ENCODE results near the gene TMEM145. TPM values are rescaled to one million over a fixed set of nuclear protein-coding genes. Genes with fewer than 3 reads are reported as not detected.
A peak's percentile ranks its signal among the peaks of the same experiment; 100 is the strongest.

The TMEM145 gene
- total RNA-seq, 4 donors from 2014 or later: not detected

DNA sequence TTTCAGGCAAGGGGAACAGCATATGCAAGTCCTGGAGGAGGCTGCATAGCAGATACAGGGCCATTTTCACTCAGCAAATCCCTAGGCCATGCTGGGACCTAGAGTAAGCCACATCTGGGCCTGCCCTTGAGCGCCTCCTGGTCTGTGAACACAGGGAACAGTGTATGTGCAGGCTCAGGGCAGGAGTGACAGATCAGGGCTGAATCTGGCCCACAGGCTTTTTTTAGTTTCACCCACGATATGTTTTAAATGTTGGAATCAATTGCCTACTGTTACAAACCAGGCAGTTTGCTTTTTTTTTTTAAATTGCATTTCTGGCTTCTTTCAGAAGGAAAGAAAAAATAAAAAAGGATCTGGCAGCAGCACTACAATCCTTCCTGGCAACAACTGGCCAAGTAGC, 1.5 kb upstream of the TMEM145 start:
- 61% methylated on average over 2 of the region's 2 CpGs for whole genome bisulfite sequencing
- DNase-seq (ENCODE audit: extremely low spot score): no peak
- Histone ChIP-seq H3K27me3 (peaks cover 0 to 45% (median 9%) of the 10 kb centered on the region in 4 donors), H3K27ac (replicated peaks in 1 of 4) (no peak overlapping the region), H3K4me3 (no peak overlapping the region), H3K4me1 (peaks cover 12 to 18% (median 16%) of the 10 kb centered on the region in 4 donors), H3K9me3 (no peaks in the 10 kb centered on the region), H3K36me3 (no peaks in the 10 kb centered on the region)
- intact Hi-C loops (cut with DNase I): no loop called here
- TF ChIP-seq POLR2AphosphoS5 (IDR thresholded peaks at IDR 0.05) (no peak), CTCF (IDR thresholded peaks at IDR 0.05) (no peak), EP300 (IDR thresholded peaks at IDR 0.05) (no peak), POLR2A (IDR thresholded peaks at IDR 0.05; ENCODE audit: low read depth) (no peak)

- Histone ChIP-seq H3K4me3 (no peak overlapping the region), H3K27me3 (peaks cover 0 to 45% (median 9%) of the 10 kb centered on the region in 4 donors), H3K9me3 (no peaks in the 10 kb centered on the region), H3K36me3 (no peaks in the 10 kb centered on the region), H3K4me1 (peaks cover 12 to 20% (median 17%) of the 10 kb centered on the region in 4 donors), H3K27ac (replicated peaks in 1 of 4) (no peak overlapping the region)
- intact Hi-C loops (cut with DNase I): no loop called here
- TF ChIP-seq POLR2AphosphoS5 (IDR thresholded peaks at IDR 0.05) (no peak), POLR2A (IDR thresholded peaks at IDR 0.05; ENCODE audit: low read depth) (no peak), EP300 (IDR thresholded peaks at IDR 0.05) (no peak), CTCF (IDR thresholded peaks at IDR 0.05) (no peak)
- no peak for DNase-seq (ENCODE audit: extremely low spot score)
- 96% methylated on average over 3 of the region's 5 CpGs for WGBS
These were observed 739 bp upstream of the TMEM145 start for GRCh38 chr19:42312370-42312769.

DNA sequence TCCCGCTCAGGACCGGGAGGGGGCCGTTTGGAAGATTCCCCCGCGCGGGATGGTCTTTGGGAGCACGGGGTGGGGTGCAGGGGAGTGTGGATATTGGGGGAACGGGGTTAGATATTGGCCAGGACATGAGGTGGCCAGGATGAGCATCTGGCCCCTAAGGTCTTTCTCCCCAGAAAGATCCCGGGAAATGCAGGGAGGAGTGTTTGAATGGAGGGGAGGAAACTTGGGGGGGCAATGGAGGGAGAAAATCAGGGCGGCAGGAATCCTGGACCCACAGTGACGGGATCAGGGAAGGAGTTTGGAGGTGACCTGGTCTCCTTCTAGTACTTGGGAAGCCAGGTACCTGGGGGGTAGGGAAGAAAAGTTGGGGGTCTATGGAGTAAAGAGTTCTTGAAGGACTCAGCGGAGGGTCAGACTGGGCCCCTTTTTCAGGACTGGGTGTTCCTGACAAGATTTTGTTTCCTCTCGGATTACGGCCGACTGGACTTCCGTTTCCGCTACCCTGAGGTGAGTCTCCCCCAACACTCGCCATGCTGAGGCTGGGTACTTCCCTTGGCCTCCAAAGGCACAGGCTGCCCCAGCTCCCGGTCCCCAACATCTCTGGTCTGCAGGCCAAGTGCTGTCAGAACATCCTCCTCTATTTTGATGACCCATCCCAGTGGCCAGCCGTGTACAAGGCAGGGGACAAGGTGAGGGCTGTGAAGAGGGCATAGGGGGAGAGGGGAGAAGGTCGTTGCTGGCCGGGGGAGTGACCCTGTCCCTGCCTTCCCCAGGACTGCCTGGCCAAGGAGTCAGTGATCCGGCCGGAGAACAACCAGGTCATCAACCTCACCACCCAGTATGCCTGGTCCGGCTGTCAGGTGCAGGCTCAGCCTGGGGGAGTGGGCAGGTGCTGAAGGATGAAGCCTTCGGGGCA, 989 bp downstream of the TMEM145 start:
- WGBS: 38% methylated on average over 26 of the region's 26 CpGs
- intact Hi-C loops (cut with DNase I): no loop called here
- Histone ChIP-seq H3K36me3 (no peaks in the 10 kb centered on the region), H3K4me1 (peaks cover 12 to 20% (median 17%) of the 10 kb centered on the region in 4 donors), H3K4me3 (peak overlapping the region; percentile 55 to 58 (median 56)), H3K9me3 (no peaks in the 10 kb centered on the region), H3K27me3 (peaks cover 0 to 45% (median 9%) of the 10 kb centered on the region in 4 donors), H3K27ac (replicated peaks in 1 of 4) (no peak overlapping the region)
- TF ChIP-seq POLR2A (IDR thresholded peaks at IDR 0.05; ENCODE audit: low read depth) (no peak), CTCF (IDR thresholded peaks at IDR 0.05) (peak in 1 of 3 experiments; percentile 22), POLR2AphosphoS5 (IDR thresholded peaks at IDR 0.05) (no peak), EP300 (IDR thresholded peaks at IDR 0.05) (no peak)
- DNase-seq (ENCODE audit: extremely low spot score): no peak

DNA sequence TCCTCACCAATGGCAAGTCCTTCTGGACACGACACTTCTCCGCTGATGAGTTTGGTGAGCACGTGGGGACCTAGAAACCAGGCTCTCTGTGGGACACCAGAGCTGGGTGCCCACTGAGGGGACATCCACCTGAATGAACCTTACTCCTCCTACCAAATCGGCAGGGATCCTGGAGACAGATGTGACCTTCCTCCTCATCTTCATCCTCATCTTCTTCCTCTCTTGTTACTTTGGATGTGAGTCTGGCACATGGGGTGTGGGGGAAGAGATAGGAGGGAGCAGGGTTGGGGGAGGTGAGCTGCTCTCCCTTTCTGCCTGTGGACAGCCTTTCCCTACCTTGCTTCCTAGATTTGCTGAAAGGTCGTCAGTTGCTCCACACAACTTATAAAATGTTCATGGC, 1.9 kb downstream of the TMEM145 start:
- WGBS: 76% methylated on average over 5 of the region's 5 CpGs
- H3K27me3 ChIP-seq: peaks cover 0 to 39% (median 9%) of the 10 kb centered on the region in 4 donors

More for the DNA sequence above, 1.9 kb downstream of the TMEM145 start:
- DNase-seq (ENCODE audit: extremely low spot score): no peak
- intact Hi-C loops (cut with DNase I): no loop called here
- no peaks in the 10 kb centered on the region for H3K36me3 ChIP-seq
- peaks cover 12 to 20% (median 17%) of the 10 kb centered on the region in 4 donors for H3K4me1 ChIP-seq
- H3K27ac ChIP-seq (replicated peaks in 1 of 4): no peak overlapping the region
- H3K4me3 ChIP-seq: no peak overlapping the region
- no peaks in the 10 kb centered on the region for H3K9me3 ChIP-seq
- TF ChIP-seq EP300 (IDR thresholded peaks at IDR 0.05) (no peak), CTCF (IDR thresholded peaks at IDR 0.05) (no peak), POLR2A (IDR thresholded peaks at IDR 0.05; ENCODE audit: low read depth) (no peak), POLR2AphosphoS5 (IDR thresholded peaks at IDR 0.05) (no peak)

All from esophagus muscularis mucosa (tissue), 4 donors.